SK-N-SH (cell line): ENCODE results near the gene SOWAHA. TPM values are rescaled to one million over a fixed set of nuclear protein-coding genes. Genes with fewer than 3 reads are reported as not detected.

ENCODE experiments used
- CTCF ChIA-PET: fragments of 300-600, 350-600 bp; formaldehyde crosslinking; extraction: SDS; loops from one replicate; lab custom pipeline; 2021; lab: Yijun Ruan, JAX
- POLR2A ChIA-PET: fragments of 350-600 bp; sonication (Branson Sonifier 250); formaldehyde crosslinking; extraction: SDS; loops from one replicate; lab custom pipeline; 2020; ENCODE audit warnings: antibody characterized with exemption, inconsistent platforms; lab: Yijun Ruan, JAX
- DNase-seq: peaks from one replicate; pipeline ENCODE4 v3.0.0; 2012
- H2AFZ ChIP-seq: fragments of 200-600 bp; sonication (generic); 2 replicates; pipeline ENCODE4 v1.8.1; 2016; ENCODE audit warnings: antibody characterized with exemption, mild to moderate bottlenecking, low read depth
- H3F3A ChIP-seq: fragments of 200-600 bp; sonication (generic); replicated peaks from 2 replicates; pipeline ENCODE3; 2016; ENCODE audit warnings: antibody characterized with exemption, mild to moderate bottlenecking; ENCODE audit not compliant: insufficient read depth
- H3K27ac ChIP-seq, 2 experiments: fragments of 200-500 bp in 1 of 2; fragments of 200-600 bp in 1 of 2; sonication (Bioruptor generic) in 1 of 2; sonication (generic), shearing (Covaris generic) in 1 of 2; 2 replicates each; pipeline versions ENCODE4 v1.5.1 to v1.6.1; 2014 to 2016; ENCODE audit warnings: low read depth in 2 of 2, inconsistent platforms in 1 of 2, low read length in 1 of 2, mild to moderate bottlenecking in 1 of 2, mixed read lengths in 1 of 2
- H3K27me3 ChIP-seq: fragments of 200-600 bp; sonication (generic), shearing (Covaris generic); 2 replicates; pipeline ENCODE4 v1.6.1; 2016; ENCODE audit warnings: mixed run types; ENCODE audit not compliant: insufficient read depth
- H3K36me3 ChIP-seq, 2 experiments: fragments of 200-500 bp in 1 of 2; fragments of 200-600 bp in 1 of 2; sonication (Bioruptor generic) in 1 of 2; sonication (generic) in 1 of 2; replicated peaks in 1 of 2; 2 replicates each; pipeline versions ENCODE3 to v1.5.1; 2014 to 2016; ENCODE audit warnings: low read length in 1 of 2, mild to moderate bottlenecking in 1 of 2; ENCODE audit not compliant: insufficient read depth in 2 of 2, control insufficient read depth in 1 of 2
- H3K4me1 ChIP-seq, 2 experiments: fragments of 200-500 bp in 1 of 2; fragments of 200-600 bp in 1 of 2; sonication (Bioruptor generic) in 1 of 2; sonication (generic), shearing (Covaris generic) in 1 of 2; 2 replicates each; pipeline versions ENCODE4 v1.5.1 to v1.6.1; 2014 to 2016; ENCODE audit warnings: low read depth in 1 of 2, low read length in 1 of 2, mixed run types in 1 of 2; ENCODE audit not compliant: insufficient read depth in 2 of 2, control insufficient read depth in 1 of 2
- H3K4me2 ChIP-seq: fragments of 200-600 bp; sonication (generic), shearing (Covaris generic); 2 replicates; pipeline ENCODE4 v1.6.1; 2017; ENCODE audit warnings: mixed run types
- H3K4me3 ChIP-seq, 2 experiments: fragments of 200-500 bp in 1 of 2; fragments of 200-600 bp in 1 of 2; sonication (Bioruptor generic) in 1 of 2; sonication (generic), shearing (Covaris generic) in 1 of 2; 2 replicates each; pipeline versions ENCODE4 v1.5.1 to v1.8.1; 2014 to 2016; ENCODE audit warnings: low read depth in 2 of 2, inconsistent platforms in 1 of 2, low read length in 1 of 2, mild to moderate bottlenecking in 1 of 2, mixed read lengths in 1 of 2, moderate library complexity in 1 of 2
- H3K79me2 ChIP-seq: fragments of 200-600 bp; sonication (generic); 2 replicates; pipeline ENCODE4 v1.8.1; 2017; ENCODE audit warnings: mild to moderate bottlenecking; ENCODE audit not compliant: insufficient read depth
- H3K9ac ChIP-seq: fragments of 200-600 bp; sonication (generic); 2 replicates; pipeline ENCODE4 v1.6.1; 2017; ENCODE audit warnings: mixed run types
- H3K9me2 ChIP-seq: fragments of 200-600 bp; sonication (generic); 2 replicates; pipeline ENCODE4 v1.6.1; 2017; ENCODE audit warnings: mixed run types
- H3K9me3 ChIP-seq: fragments of 200-600 bp; sonication (generic); 2 replicates; pipeline ENCODE4 v1.6.1; 2017; ENCODE audit warnings: mixed run types, mild to moderate bottlenecking, moderate library complexity
- H4K20me1 ChIP-seq: fragments of 200-600 bp; sonication (generic); 2 replicates; pipeline ENCODE4 v1.6.1; 2017; ENCODE audit warnings: mild to moderate bottlenecking, mixed run types; ENCODE audit not compliant: insufficient read depth
- ELF1 ChIP-seq: IDR thresholded peaks from 2 replicates; pipeline ENCODE4 v1.4.0; 2012
- FOXM1 ChIP-seq: IDR thresholded peaks from 2 replicates; pipeline ENCODE4 v1.4.0; 2012; ENCODE audit warnings: low read depth, mild to moderate bottlenecking
- GABPA ChIP-seq: IDR thresholded peaks from 2 replicates; pipeline ENCODE4 v1.4.0; 2012; ENCODE audit warnings: low read depth, mild to moderate bottlenecking
- GATA2 ChIP-seq: sonication (generic); formaldehyde crosslinking; IDR thresholded peaks from 2 replicates; pipeline ENCODE4 v1.5.0; 2020; ENCODE audit warnings: mild to moderate bottlenecking, missing genetic modification reagents
- MEF2A ChIP-seq: IDR thresholded peaks from 2 replicates; pipeline ENCODE4 v1.4.0; 2012; ENCODE audit warnings: low read depth, borderline replicate concordance
- RFX5 ChIP-seq: IDR thresholded peaks from 2 replicates; pipeline ENCODE4 v1.6.1; 2012; ENCODE audit warnings: mild to moderate bottlenecking, improper control_type of control experiment, low read length
- RXRA ChIP-seq: IDR thresholded peaks from 2 replicates; pipeline ENCODE4 v1.4.0; 2012; ENCODE audit warnings: low read depth, mild to moderate bottlenecking, borderline replicate concordance
- SIN3A ChIP-seq: IDR thresholded peaks from 2 replicates; pipeline ENCODE4 v1.6.1; 2012; ENCODE audit warnings: low read depth, mild to moderate bottlenecking, low read length, moderate library complexity, borderline replicate concordance
- USF1 ChIP-seq: IDR thresholded peaks from 2 replicates; pipeline ENCODE4 v1.4.0; 2012; ENCODE audit warnings: low read depth, borderline replicate concordance
- WGBS: methylation state at CpG from one replicate; pipeline ENCODE4 v1.1.6; 2017; ENCODE audit warnings: low lambda C conversion rate; 5-methylcytosine and 5-hydroxymethylcytosine counted together
- polyA plus RNA-seq, 3 experiments: library from polyadenylated mRNA; depleted of rRNA; stranded (reverse); fragments of >200 nt; gene quantifications; 2 replicates each; pipeline ENCODE4 v1.2.3, GENCODE V29; 2012
- TF ChIP-seq, protein P1 (sequence below): fragments of 150-350 bp; IDR thresholded peaks from 2 replicates; pipeline ENCODE4 v1.6.1; 2016; ENCODE audit warnings: mild to moderate bottlenecking, low read depth, low read length
- TF ChIP-seq, protein P2 (sequence below): IDR thresholded peaks from 2 replicates; pipeline ENCODE4 v1.6.1; 2012; ENCODE audit warnings: mild to moderate bottlenecking, low read depth, low read length, moderate library complexity
- TF ChIP-seq, protein P3 (sequence below): IDR thresholded peaks from 2 replicates; pipeline ENCODE4 v1.4.0; 2012; ENCODE audit warnings: low read depth
- TF ChIP-seq, protein P4 (sequence below): IDR thresholded peaks from 2 replicates; pipeline ENCODE4; 2012
- TF ChIP-seq, protein P5 (sequence below): fragments of 200-600 bp; sonication (generic); IDR thresholded peaks from 2 replicates; pipeline ENCODE4 v1.6.1; 2017; ENCODE audit warnings: antibody characterized with exemption, mild to moderate bottlenecking, moderate library complexity

Gene SOWAHA
- polyA plus RNA-seq, 1 of the 3 experiments (the other 2 are of a cell fraction), result 0.30 TPM

- no peak overlapping the region for H3K27ac ChIP-seq
- ChIA-PET CTCF (interaction anchor here (0.6 to 8.7 kb wide), 10 partner anchors 9 to 301 kb away, joined by 3 to 105 read pairs (median 14); partner anchors contain the start of genes CCNI2, GDF9, SOWAHA and UQCRQ), POLR2A (no interaction called here)
- H3F3A ChIP-seq, result no peaks in the 10 kb centered on the region
- no peak for TF ChIP-seq RFX5
- H3K9me3 ChIP-seq, result no peaks in the 10 kb centered on the region
- H3K36me3 ChIP-seq, result no peaks in the 10 kb centered on the region
- DNase-seq, result no peak
- H3K4me1 ChIP-seq, result peaks cover 0 to 5% of the 10 kb centered on the region in 2 experiments; a peak in 1 of 4 replicates
- no peak overlapping the region for H3K4me3 ChIP-seq
- 100% methylated on average over 3 of the region's 4 CpGs for WGBS
- H3K27me3 ChIP-seq, result no peaks in the 10 kb centered on the region
- H4K20me1 ChIP-seq, result no peaks in the 10 kb centered on the region
- no peaks in the 10 kb centered on the region for H3K9me2 ChIP-seq
- H3K79me2 ChIP-seq, result no peaks in the 10 kb centered on the region
- no peak overlapping the region for H2AFZ ChIP-seq
- H3K4me2 ChIP-seq, result no peak overlapping the region
- no peak overlapping the region for H3K9ac ChIP-seq
Measured at GRCh38 chr5:132827943-132828673, 15.0 kb downstream of the SOWAHA start.

- Histone ChIP-seq H2AFZ (no peak overlapping the region), H3K4me1 (peaks cover 0 to 5% of the 10 kb centered on the region in 2 experiments; a peak in 1 of 4 replicates), H3K9me2 (no peaks in the 10 kb centered on the region), H3K4me2 (no peak overlapping the region), H3K36me3 (no peaks in the 10 kb centered on the region), H4K20me1 (no peaks in the 10 kb centered on the region), H3K79me2 (no peaks in the 10 kb centered on the region), H3K9ac (no peak overlapping the region), H3K27me3 (no peaks in the 10 kb centered on the region), H3K27ac (no peak overlapping the region), H3F3A (no peaks in the 10 kb centered on the region), H3K4me3 (no peak overlapping the region), H3K9me3 (no peaks in the 10 kb centered on the region)
- 93% methylated on average over 4 of the region's 4 CpGs for WGBS
- ChIA-PET CTCF (interaction anchor here (0.6 to 8.7 kb wide), 27 partner anchors 9 to 631 kb away, joined by 3 to 105 read pairs (median 6); partner anchors contain the start of genes CCNI2, GDF9, SOWAHA and UQCRQ), POLR2A (interaction anchor here (0.6 kb wide), 1 partner anchor 13 kb away, joined by 3 read pairs; no protein-coding TSS in a partner anchor)
- no peak for DNase-seq
- TF ChIP-seq SIN3A, result no peak
- TF ChIP-seq, protein P1, sequence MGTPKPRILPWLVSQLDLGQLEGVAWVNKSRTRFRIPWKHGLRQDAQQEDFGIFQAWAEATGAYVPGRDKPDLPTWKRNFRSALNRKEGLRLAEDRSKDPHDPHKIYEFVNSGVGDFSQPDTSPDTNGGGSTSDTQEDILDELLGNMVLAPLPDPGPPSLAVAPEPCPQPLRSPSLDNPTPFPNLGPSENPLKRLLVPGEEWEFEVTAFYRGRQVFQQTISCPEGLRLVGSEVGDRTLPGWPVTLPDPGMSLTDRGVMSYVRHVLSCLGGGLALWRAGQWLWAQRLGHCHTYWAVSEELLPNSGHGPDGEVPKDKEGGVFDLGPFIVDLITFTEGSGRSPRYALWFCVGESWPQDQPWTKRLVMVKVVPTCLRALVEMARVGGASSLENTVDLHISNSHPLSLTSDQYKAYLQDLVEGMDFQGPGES, result no peak
- TF ChIP-seq RFX5, result no peak
- TF ChIP-seq GATA2 (CRISPR knock-in tag), result no peak
- no peak for TF ChIP-seq ELF1
- TF ChIP-seq, protein P2, sequence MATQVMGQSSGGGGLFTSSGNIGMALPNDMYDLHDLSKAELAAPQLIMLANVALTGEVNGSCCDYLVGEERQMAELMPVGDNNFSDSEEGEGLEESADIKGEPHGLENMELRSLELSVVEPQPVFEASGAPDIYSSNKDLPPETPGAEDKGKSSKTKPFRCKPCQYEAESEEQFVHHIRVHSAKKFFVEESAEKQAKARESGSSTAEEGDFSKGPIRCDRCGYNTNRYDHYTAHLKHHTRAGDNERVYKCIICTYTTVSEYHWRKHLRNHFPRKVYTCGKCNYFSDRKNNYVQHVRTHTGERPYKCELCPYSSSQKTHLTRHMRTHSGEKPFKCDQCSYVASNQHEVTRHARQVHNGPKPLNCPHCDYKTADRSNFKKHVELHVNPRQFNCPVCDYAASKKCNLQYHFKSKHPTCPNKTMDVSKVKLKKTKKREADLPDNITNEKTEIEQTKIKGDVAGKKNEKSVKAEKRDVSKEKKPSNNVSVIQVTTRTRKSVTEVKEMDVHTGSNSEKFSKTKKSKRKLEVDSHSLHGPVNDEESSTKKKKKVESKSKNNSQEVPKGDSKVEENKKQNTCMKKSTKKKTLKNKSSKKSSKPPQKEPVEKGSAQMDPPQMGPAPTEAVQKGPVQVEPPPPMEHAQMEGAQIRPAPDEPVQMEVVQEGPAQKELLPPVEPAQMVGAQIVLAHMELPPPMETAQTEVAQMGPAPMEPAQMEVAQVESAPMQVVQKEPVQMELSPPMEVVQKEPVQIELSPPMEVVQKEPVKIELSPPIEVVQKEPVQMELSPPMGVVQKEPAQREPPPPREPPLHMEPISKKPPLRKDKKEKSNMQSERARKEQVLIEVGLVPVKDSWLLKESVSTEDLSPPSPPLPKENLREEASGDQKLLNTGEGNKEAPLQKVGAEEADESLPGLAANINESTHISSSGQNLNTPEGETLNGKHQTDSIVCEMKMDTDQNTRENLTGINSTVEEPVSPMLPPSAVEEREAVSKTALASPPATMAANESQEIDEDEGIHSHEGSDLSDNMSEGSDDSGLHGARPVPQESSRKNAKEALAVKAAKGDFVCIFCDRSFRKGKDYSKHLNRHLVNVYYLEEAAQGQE, result no peak
- no peak for TF ChIP-seq FOXM1
- no peak for TF ChIP-seq GABPA
- no peak for TF ChIP-seq RXRA
- TF ChIP-seq, protein P3, sequence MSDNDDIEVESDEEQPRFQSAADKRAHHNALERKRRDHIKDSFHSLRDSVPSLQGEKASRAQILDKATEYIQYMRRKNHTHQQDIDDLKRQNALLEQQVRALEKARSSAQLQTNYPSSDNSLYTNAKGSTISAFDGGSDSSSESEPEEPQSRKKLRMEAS, result no peak
- TF ChIP-seq, protein P4, sequence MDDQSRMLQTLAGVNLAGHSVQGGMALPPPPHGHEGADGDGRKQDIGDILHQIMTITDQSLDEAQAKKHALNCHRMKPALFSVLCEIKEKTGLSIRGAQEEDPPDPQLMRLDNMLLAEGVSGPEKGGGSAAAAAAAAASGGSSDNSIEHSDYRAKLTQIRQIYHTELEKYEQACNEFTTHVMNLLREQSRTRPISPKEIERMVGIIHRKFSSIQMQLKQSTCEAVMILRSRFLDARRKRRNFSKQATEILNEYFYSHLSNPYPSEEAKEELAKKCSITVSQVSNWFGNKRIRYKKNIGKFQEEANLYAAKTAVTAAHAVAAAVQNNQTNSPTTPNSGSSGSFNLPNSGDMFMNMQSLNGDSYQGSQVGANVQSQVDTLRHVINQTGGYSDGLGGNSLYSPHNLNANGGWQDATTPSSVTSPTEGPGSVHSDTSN, result no peak
- no peak for TF ChIP-seq MEF2A
- TF ChIP-seq, protein P5, sequence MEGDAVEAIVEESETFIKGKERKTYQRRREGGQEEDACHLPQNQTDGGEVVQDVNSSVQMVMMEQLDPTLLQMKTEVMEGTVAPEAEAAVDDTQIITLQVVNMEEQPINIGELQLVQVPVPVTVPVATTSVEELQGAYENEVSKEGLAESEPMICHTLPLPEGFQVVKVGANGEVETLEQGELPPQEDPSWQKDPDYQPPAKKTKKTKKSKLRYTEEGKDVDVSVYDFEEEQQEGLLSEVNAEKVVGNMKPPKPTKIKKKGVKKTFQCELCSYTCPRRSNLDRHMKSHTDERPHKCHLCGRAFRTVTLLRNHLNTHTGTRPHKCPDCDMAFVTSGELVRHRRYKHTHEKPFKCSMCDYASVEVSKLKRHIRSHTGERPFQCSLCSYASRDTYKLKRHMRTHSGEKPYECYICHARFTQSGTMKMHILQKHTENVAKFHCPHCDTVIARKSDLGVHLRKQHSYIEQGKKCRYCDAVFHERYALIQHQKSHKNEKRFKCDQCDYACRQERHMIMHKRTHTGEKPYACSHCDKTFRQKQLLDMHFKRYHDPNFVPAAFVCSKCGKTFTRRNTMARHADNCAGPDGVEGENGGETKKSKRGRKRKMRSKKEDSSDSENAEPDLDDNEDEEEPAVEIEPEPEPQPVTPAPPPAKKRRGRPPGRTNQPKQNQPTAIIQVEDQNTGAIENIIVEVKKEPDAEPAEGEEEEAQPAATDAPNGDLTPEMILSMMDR, result no peak
- TF ChIP-seq USF1, result no peak
Measured at GRCh38 chr5:132828846-132829494, 15.9 kb downstream of the SOWAHA start.
